ENCODE results near the gene CA9.
A peak's percentile ranks its signal among the peaks of the same experiment; 100 is the strongest.
"Not testable (repeated sequence)": the region's sequence is repeated elsewhere in the genome, so short reads cannot be mapped to it uniquely, and the experiment has no call there.

Gene CA9

DNA sequence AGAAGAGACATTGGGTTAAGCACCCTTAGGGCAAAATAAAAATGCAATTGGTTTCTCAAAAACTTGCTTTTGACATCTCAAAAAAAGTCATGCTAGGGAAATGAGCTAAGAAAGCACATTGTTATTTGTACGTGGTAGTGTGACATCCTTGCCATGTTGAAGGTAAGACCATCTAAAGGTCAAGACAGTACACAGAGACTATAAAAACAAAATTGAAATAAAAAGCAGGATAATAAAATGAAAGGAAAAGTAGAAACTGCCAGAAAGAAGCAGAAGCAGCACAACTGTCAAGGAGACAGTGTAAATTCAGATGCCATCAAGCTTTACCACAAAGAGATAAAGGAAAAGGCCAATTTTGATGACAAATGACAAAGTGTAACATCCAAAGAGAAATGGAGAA, 34.5 kb upstream of the CA9 start:
- H3K4me3 ChIP-seq (ENCODE audit: low read depth, low read length); DNase-seq (ENCODE audit: low read depth, low spot score); in situ Hi-C loops (cut with HindIII; ENCODE audit: low sequenced_read_pairs): not testable (repeated sequence)

GRCh38 chr9:35639631-35640030, 34.1 kb upstream of the CA9 start:
- DNase-seq (ENCODE audit: low read depth, low spot score) = no peak
- in situ Hi-C loops (cut with HindIII; ENCODE audit: low sequenced_read_pairs) = no loop called here
- no peak overlapping the region for H3K4me3 ChIP-seq (ENCODE audit: low read depth, low read length)
- TF ChIP-seq, protein P1, sequence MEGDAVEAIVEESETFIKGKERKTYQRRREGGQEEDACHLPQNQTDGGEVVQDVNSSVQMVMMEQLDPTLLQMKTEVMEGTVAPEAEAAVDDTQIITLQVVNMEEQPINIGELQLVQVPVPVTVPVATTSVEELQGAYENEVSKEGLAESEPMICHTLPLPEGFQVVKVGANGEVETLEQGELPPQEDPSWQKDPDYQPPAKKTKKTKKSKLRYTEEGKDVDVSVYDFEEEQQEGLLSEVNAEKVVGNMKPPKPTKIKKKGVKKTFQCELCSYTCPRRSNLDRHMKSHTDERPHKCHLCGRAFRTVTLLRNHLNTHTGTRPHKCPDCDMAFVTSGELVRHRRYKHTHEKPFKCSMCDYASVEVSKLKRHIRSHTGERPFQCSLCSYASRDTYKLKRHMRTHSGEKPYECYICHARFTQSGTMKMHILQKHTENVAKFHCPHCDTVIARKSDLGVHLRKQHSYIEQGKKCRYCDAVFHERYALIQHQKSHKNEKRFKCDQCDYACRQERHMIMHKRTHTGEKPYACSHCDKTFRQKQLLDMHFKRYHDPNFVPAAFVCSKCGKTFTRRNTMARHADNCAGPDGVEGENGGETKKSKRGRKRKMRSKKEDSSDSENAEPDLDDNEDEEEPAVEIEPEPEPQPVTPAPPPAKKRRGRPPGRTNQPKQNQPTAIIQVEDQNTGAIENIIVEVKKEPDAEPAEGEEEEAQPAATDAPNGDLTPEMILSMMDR (IDR thresholded peaks at IDR 0.05; ENCODE audit: low read depth, low read length) = no peak

DNA sequence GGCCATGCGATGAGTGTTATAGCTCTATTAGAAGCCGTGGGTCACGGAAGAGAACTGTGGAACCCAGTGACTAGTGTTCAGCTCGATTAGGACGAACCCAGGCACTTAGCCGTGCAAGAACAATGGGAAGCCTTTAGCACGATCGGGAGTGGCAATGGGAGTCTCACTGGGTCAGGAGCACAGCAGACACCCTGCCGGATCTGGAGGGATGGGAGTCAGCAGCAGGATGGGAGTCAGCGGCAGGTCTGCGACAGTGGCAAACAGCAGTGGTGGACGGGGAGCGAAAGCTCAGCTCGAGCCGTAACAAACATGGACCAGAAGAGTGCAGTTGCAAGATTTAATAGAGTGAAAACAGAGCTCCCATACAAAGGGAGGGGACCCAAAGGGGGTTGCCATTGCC, 33.3 kb upstream of the CA9 start:
- H3K4me3 ChIP-seq (ENCODE audit: low read depth, low read length); in situ Hi-C loops (cut with HindIII; ENCODE audit: low sequenced_read_pairs); DNase-seq (ENCODE audit: low read depth, low spot score): not testable (repeated sequence)

GRCh38 chr9:35641478-35641877, 32.2 kb upstream of the CA9 start:
- DNase-seq (ENCODE audit: low read depth, low spot score); in situ Hi-C loops (cut with HindIII; ENCODE audit: low sequenced_read_pairs); H3K4me3 ChIP-seq (ENCODE audit: low read depth, low read length): not testable (repeated sequence)

- TF ChIP-seq, protein P1 (IDR thresholded peaks at IDR 0.05; ENCODE audit: low read depth, low read length) = no peak
- H3K4me3 ChIP-seq (ENCODE audit: low read depth, low read length) = no peak overlapping the region
- DNase-seq (ENCODE audit: low read depth, low spot score) = no peak
- in situ Hi-C loops (cut with HindIII; ENCODE audit: low sequenced_read_pairs) = no loop called here
These were observed 30.7 kb upstream of the CA9 start for GRCh38 chr9:35643046-35643445.

GRCh38 chr9:35645736-35646135, 28.0 kb upstream of the CA9 start:
- in situ Hi-C loops (cut with HindIII; ENCODE audit: low sequenced_read_pairs); DNase-seq (ENCODE audit: low read depth, low spot score): not testable (repeated sequence)
- H3K4me3 ChIP-seq (ENCODE audit: low read depth, low read length) = peak overlapping the region; percentile 65

DNA sequence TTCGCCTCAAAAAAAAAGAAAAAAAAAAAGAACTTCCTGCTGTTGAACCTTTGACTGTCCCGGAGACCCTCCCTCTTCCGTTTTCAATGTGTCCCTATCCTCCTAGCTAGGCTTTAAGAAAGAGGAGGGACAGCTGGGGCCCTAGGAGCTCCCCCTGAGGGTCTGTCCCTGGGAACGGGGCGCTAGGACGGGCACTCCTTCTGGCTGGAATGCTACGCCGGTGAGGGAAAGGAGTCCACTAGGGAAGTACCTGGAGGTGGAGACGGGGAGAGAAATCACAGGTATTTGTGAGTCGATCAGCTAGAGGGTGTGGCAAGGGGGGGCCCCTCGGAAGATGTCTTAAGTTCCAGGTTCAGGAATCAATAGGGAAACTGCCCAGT, 27.6 kb upstream of the CA9 start:
- peak; percentile 16 for DNase-seq (ENCODE audit: low read depth, low spot score)
- peak overlapping the region; percentile 65 for H3K4me3 ChIP-seq (ENCODE audit: low read depth, low read length)
- TF ChIP-seq, protein P1 (IDR thresholded peaks at IDR 0.05; ENCODE audit: low read depth, low read length) = peak; percentile 29
- in situ Hi-C loops (cut with HindIII; ENCODE audit: low sequenced_read_pairs) = no loop called here

- peak overlapping the region; percentile 65 for H3K4me3 ChIP-seq (ENCODE audit: low read depth, low read length)
- peak; percentile 88 for DNase-seq (ENCODE audit: low read depth, low spot score)
- in situ Hi-C loops (cut with HindIII; ENCODE audit: low sequenced_read_pairs) = no loop called here
- TF ChIP-seq, protein P1 (IDR thresholded peaks at IDR 0.05; ENCODE audit: low read depth, low read length) = peak; percentile 94
These were observed 27.0 kb upstream of the CA9 start for GRCh38 chr9:35646533-35647265.

Data from astrocyte of the spinal cord (primary cell).